Thymus (tissue), 11 donors: ENCODE results near the gene NCAPG2. TPM values are rescaled to one million over a fixed set of nuclear protein-coding genes. Genes with fewer than 3 reads are reported as not detected.
"Not testable (repeated sequence)": the region's sequence is repeated elsewhere in the genome, so short reads cannot be mapped to it uniquely, and the experiment has no call there.

Source experiments
- DNase-seq, 9 donors: peaks; one replicate each; pipeline ENCODE4 v3.0.0-alpha.2; 2013; ENCODE audit warnings: low spot score in 9 of 9, low read depth in 6 of 9, missing footprints in 1 of 9
- H3K27ac ChIP-seq, 2 donors: one replicate each; pipeline ENCODE4 v1.5.1; 2013; ENCODE audit warnings: control low read depth in 1 of 2, low read depth in 1 of 2, low read length in 1 of 2, mild to moderate bottlenecking in 1 of 2, moderate library complexity in 1 of 2
- H3K27me3 ChIP-seq, 2 donors: one replicate each; pipeline ENCODE4 v1.5.1; 2013; ENCODE audit warnings: low read length in 1 of 2; ENCODE audit not compliant: control insufficient read depth in 2 of 2, insufficient read depth in 1 of 2
- H3K36me3 ChIP-seq, 2 donors: one replicate each; pipeline ENCODE4 v1.5.1; 2013; ENCODE audit warnings: low read length in 1 of 2, mild to moderate bottlenecking in 1 of 2, moderate library complexity in 1 of 2; ENCODE audit not compliant: control insufficient read depth in 2 of 2, insufficient read depth in 2 of 2
- H3K4me1 ChIP-seq, 2 donors: one replicate each; pipeline ENCODE4 v1.5.1; 2013; ENCODE audit warnings: low read length in 2 of 2; ENCODE audit not compliant: control insufficient read depth in 2 of 2, insufficient read depth in 2 of 2
- H3K4me3 ChIP-seq, 2 donors: one replicate each; pipeline ENCODE4 v1.5.1; 2013; ENCODE audit warnings: low read length in 2 of 2, control low read depth in 1 of 2, mild to moderate bottlenecking in 1 of 2
- H3K9me3 ChIP-seq, 2 donors: one replicate each; pipeline ENCODE4 v1.5.1; 2013; ENCODE audit warnings: low read length in 1 of 2, mild to moderate bottlenecking in 1 of 2; ENCODE audit not compliant: control insufficient read depth in 2 of 2, insufficient read depth in 1 of 2
- WGBS: extraction: QIAGEN DNeasy Blood & Tissue Kit; methylation state at CpG from one replicate; pipeline ENCODE4 v1.1.7; 2013; 5-methylcytosine and 5-hydroxymethylcytosine counted together
- polyA plus RNA-seq: library from polyadenylated mRNA; stranded (reverse); fragments of 200-250 nt; gene quantifications from one replicate; pipeline ENCODE4 v1.2.3, GENCODE V29; 2013
- total RNA-seq: library from RNA; stranded (reverse); fragments of 120-200 nt; gene quantifications from one replicate; pipeline ENCODE4 v1.2.4, GENCODE V29; 2013
- donor health status: healthy.

The NCAPG2 gene
- total and polyA plus RNA-seq, 2 donors, result 3.8 to 22.7 TPM

GRCh38 chr7:158680754-158681153 lies 23.9 kb downstream of the NCAPG2 start:
- no peak overlapping the region for H3K27ac ChIP-seq
- peaks cover 28 to 70% of the 10 kb centered on the region in 2 donors for H3K36me3 ChIP-seq
- H3K27me3 ChIP-seq, result no peaks in the 10 kb centered on the region
- no peak for DNase-seq
- no peak overlapping the region for H3K4me3 ChIP-seq
- no peaks in the 10 kb centered on the region for H3K4me1 ChIP-seq
- 82% methylated on average over 3 of the region's 3 CpGs for WGBS
- H3K9me3 ChIP-seq, result no peaks in the 10 kb centered on the region

GRCh38 chr7:158676906-158677305 lies 27.7 kb downstream of the NCAPG2 start:
- peaks cover 40 to 79% of the 10 kb centered on the region in 2 donors for H3K36me3 ChIP-seq
- no peaks in the 10 kb centered on the region for H3K27me3 ChIP-seq
- no peak for DNase-seq
- H3K4me3 ChIP-seq, result no peak overlapping the region
- WGBS, result 83% methylated on average over 3 of the region's 3 CpGs
- H3K9me3 ChIP-seq, result no peaks in the 10 kb centered on the region
- H3K27ac ChIP-seq, result no peak overlapping the region
- H3K4me1 ChIP-seq, result no peaks in the 10 kb centered on the region

- DNase-seq, result no peak
- H3K4me3 ChIP-seq, result no peak overlapping the region
- 92% methylated on average over 7 of the region's 7 CpGs for WGBS
- no peaks in the 10 kb centered on the region for H3K27me3 ChIP-seq
- H3K27ac ChIP-seq, result no peak overlapping the region
- H3K9me3 ChIP-seq, result no peaks in the 10 kb centered on the region
- H3K4me1 ChIP-seq, result no peaks in the 10 kb centered on the region
- H3K36me3 ChIP-seq, result peaks cover 42 to 82% of the 10 kb centered on the region in 2 donors
Observed at GRCh38 chr7:158676171-158676840, 28.3 kb downstream of the NCAPG2 start.

GRCh38 chr7:158672975-158673374 lies 31.6 kb downstream of the NCAPG2 start:
- Histone ChIP-seq H3K36me3 (peaks cover 37 to 68% of the 10 kb centered on the region in 2 donors), H3K27me3 (no peaks in the 10 kb centered on the region), H3K4me1 (no peaks in the 10 kb centered on the region), H3K4me3 (no peak overlapping the region), H3K27ac (no peak overlapping the region), H3K9me3 (no peaks in the 10 kb centered on the region)
- WGBS, result 70% methylated on average over 4 of the region's 4 CpGs
- DNase-seq, result no peak

- H3K9me3 ChIP-seq, H3K27me3 ChIP-seq, H3K4me3 ChIP-seq, DNase-seq, H3K4me1 ChIP-seq: not testable (repeated sequence)
- peak overlapping the region in 1 of 2 donors; percentile 47 for H3K27ac ChIP-seq
- 96% methylated on average over 7 of the region's 8 CpGs for WGBS
- peaks cover 41 to 49% of the 10 kb centered on the region in 2 donors for H3K36me3 ChIP-seq
Observed at GRCh38 chr7:158668086-158668485, 36.5 kb downstream of the NCAPG2 start.

GRCh38 chr7:158666966-158667678 lies 37.5 kb downstream of the NCAPG2 start:
- H3K27me3 ChIP-seq, H3K4me1 ChIP-seq: not testable (repeated sequence)
- 95% methylated on average over 23 of the region's 24 CpGs for WGBS

GRCh38 chr7:158666401-158666800 lies 38.2 kb downstream of the NCAPG2 start:
- Histone ChIP-seq H3K9me3 (no peaks in the 10 kb centered on the region), H3K4me3 (peak overlapping the region in 1 of 2 donors; percentile 46), H3K36me3 (peaks cover 45 to 58% of the 10 kb centered on the region in 2 donors), H3K27ac (peak overlapping the region in 1 of 2 donors; percentile 75), H3K4me1 (peaks cover 0 to 7% of the 10 kb centered on the region in 2 donors), H3K27me3 (no peaks in the 10 kb centered on the region)
- 98% methylated on average over 5 of the region's 5 CpGs for WGBS
- no peak for DNase-seq

More at GRCh38 chr7:158666966-158667678, 37.5 kb downstream of the NCAPG2 start:
- Histone ChIP-seq H3K36me3 (peaks cover 45 to 52% of the 10 kb centered on the region in 2 donors), H3K27ac (peak overlapping the region in 1 of 2 donors; percentile 75), H3K4me3 (peak overlapping the region in 1 of 2 donors; percentile 46)
- peak in 1 of 9 donors; percentile 21 for DNase-seq
- not testable (repeated sequence) for H3K9me3 ChIP-seq

- Histone ChIP-seq H3K27me3 (no peaks in the 10 kb centered on the region), H3K9me3 (no peaks in the 10 kb centered on the region), H3K4me1 (peaks cover 0 to 7% of the 10 kb centered on the region in 2 donors), H3K4me3 (no peak overlapping the region), H3K27ac (no peak overlapping the region), H3K36me3 (peaks cover 43 to 56% of the 10 kb centered on the region in 2 donors)
- no peak for DNase-seq
- 97% methylated on average over 12 of the region's 12 CpGs for WGBS
Observed at GRCh38 chr7:158664406-158664805, 40.2 kb downstream of the NCAPG2 start.

- no peak overlapping the region for H3K27ac ChIP-seq
- DNase-seq, result no peak
- H3K36me3 ChIP-seq, result peaks cover 39 to 58% of the 10 kb centered on the region in 2 donors
- H3K4me1 ChIP-seq, result peaks cover 0 to 7% of the 10 kb centered on the region in 2 donors
- no peak overlapping the region for H3K4me3 ChIP-seq
- H3K9me3 ChIP-seq, result no peaks in the 10 kb centered on the region
- 98% methylated on average over 2 of the region's 2 CpGs for WGBS
- no peaks in the 10 kb centered on the region for H3K27me3 ChIP-seq
Observed at GRCh38 chr7:158663428-158663741, 41.2 kb downstream of the NCAPG2 start.
